HCT116 (cell line): ENCODE measurements around the gene YOD1. TPM values are rescaled to one million over a fixed set of nuclear protein-coding genes. Genes with fewer than 3 reads are reported as not detected.

ENCODE experiments used
- ATAC-seq: fragments of 200-7000 bp; cut with Tn5 transposase; 2 replicates; pipeline ENCODE4 v1.9.1; 2020; ENCODE audit warnings: mild to moderate bottlenecking, moderate library complexity
- BruUV-seq: library from RNA; stranded (reverse); fragments of 400-500 nt; replicated peaks from 2 replicates; lab custom pipeline; 2021; lab: Mats Ljungman, UMichigan
- CTCF ChIA-PET: fragments of 300-600 bp; sonication (Branson Sonifier 250); formaldehyde crosslinking; loops from one replicate; lab custom pipeline; 2021; ENCODE audit warnings: antibody characterized with exemption; lab: Charles Lee
- POLR2A ChIA-PET: fragments of 300-600, 350-600 bp; sonication (Branson Sonifier 250); formaldehyde crosslinking; loops from one replicate; lab custom pipeline; 2021; ENCODE audit warnings: antibody characterized with exemption; lab: Charles Lee
- RAD21 ChIA-PET, 2 experiments: fragments of 300-600 bp; sonication (Branson Sonifier 250); formaldehyde crosslinking; loops; one replicate each; lab custom pipeline; 2023; ENCODE audit warnings: low total read pairs in 2 of 2; ENCODE audit not compliant: uncharacterized antibody in 2 of 2, unreplicated experiment in 2 of 2, low non-redundant PET in 1 of 2; lab: Charles Lee
- DNase-seq: peaks from one replicate; pipeline ENCODE4 v3.0.0-alpha.2; 2010; ENCODE audit warnings: low read depth, low spot score
- H2AFZ ChIP-seq: fragments of 200-600 bp; shearing (Covaris generic), sonication (generic); 2 replicates; pipeline ENCODE4 v1.6.1; 2017; ENCODE audit warnings: low read depth, mixed run types, mixed read lengths, antibody characterized with exemption, low read length; ENCODE audit not compliant: poor library complexity, severe bottlenecking
- H3K27ac ChIP-seq: 2 replicates; pipeline ENCODE4 v1.5.1; 2012; ENCODE audit warnings: low read depth, low read length
- H3K27me3 ChIP-seq: fragments of 200-600 bp; sonication (generic); 2 replicates; pipeline ENCODE4 v1.6.1; 2016; ENCODE audit warnings: mixed run types, low read length, mixed read lengths; ENCODE audit not compliant: insufficient read depth
- H3K36me3 ChIP-seq, 2 experiments: fragments of 200-500 bp in 1 of 2; fragments of 200-600 bp in 1 of 2; sonication (Bioruptor generic) in 1 of 2; sonication (generic) in 1 of 2; 2 replicates each; pipeline versions ENCODE4 v1.5.1 to v1.6.1; 2014 to 2016; ENCODE audit warnings: low read length in 2 of 2, inconsistent platforms in 1 of 2, mixed read lengths in 1 of 2, mixed run types in 1 of 2; ENCODE audit not compliant: insufficient read depth in 2 of 2, control insufficient read depth in 1 of 2
- H3K4me1 ChIP-seq, 2 experiments: fragments of 200-600 bp in 1 of 2; sonication (generic) in 1 of 2; 2 replicates each; pipeline versions ENCODE4 v1.5.1 to v1.6.1; 2012 to 2017; ENCODE audit warnings: low read length in 2 of 2, inconsistent platforms in 1 of 2, mild to moderate bottlenecking in 1 of 2, mixed read lengths in 1 of 2, mixed run types in 1 of 2, moderate library complexity in 1 of 2; ENCODE audit not compliant: insufficient read depth in 2 of 2, control insufficient read depth in 1 of 2
- H3K4me2 ChIP-seq: fragments of 200-600 bp; sonication (generic); 2 replicates; pipeline ENCODE4 v1.6.1; 2017; ENCODE audit warnings: mixed run types, low read length, mixed read lengths
- H3K4me3 ChIP-seq, 2 experiments: fragments of 200-600 bp in 1 of 2; sonication (generic) in 1 of 2; replicated peaks in 1 of 2; 2 replicates each; pipeline ENCODE4 v1.5.1; 2011 to 2016; ENCODE audit warnings: low read length in 2 of 2, control low read depth in 1 of 2, low read depth in 1 of 2, mild to moderate bottlenecking in 1 of 2, mixed read lengths in 1 of 2, mixed run types in 1 of 2
- H3K79me2 ChIP-seq: fragments of 200-600 bp; sonication (generic); 2 replicates; pipeline ENCODE4 v1.6.1; 2017; ENCODE audit warnings: mild to moderate bottlenecking, mixed run types, low read length, moderate library complexity, mixed read lengths; ENCODE audit not compliant: insufficient read depth
- H3K9ac ChIP-seq: fragments of 200-600 bp; sonication (generic); 2 replicates; pipeline ENCODE4 v1.6.1; 2016; ENCODE audit warnings: low read length, mixed read lengths
- H3K9me2 ChIP-seq: fragments of 200-600 bp; sonication (generic), shearing (Covaris generic); 2 replicates; pipeline ENCODE4 v1.6.1; 2017; ENCODE audit warnings: mixed run types, mild to moderate bottlenecking, moderate library complexity; ENCODE audit not compliant: insufficient read depth
- H3K9me3 ChIP-seq, 2 experiments: fragments of 200-500 bp in 1 of 2; fragments of 200-600 bp in 1 of 2; sonication (Bioruptor generic) in 1 of 2; sonication (generic) in 1 of 2; 2 replicates each; pipeline ENCODE4 v1.6.1; 2014 to 2017; ENCODE audit warnings: low read length in 2 of 2, mixed read lengths in 2 of 2, inconsistent platforms in 1 of 2, low read depth in 1 of 2, mild to moderate bottlenecking in 1 of 2, mixed run types in 1 of 2, moderate library complexity in 1 of 2; ENCODE audit not compliant: control insufficient read depth in 1 of 2, insufficient read depth in 1 of 2
- H4K20me1 ChIP-seq: fragments of 200-600 bp; sonication (generic), shearing (Covaris generic); 2 replicates; pipeline ENCODE4 v1.6.1; 2017; ENCODE audit warnings: mixed run types, mild to moderate bottlenecking, moderate library complexity; ENCODE audit not compliant: insufficient read depth
- CTCF ChIP-seq, 3 experiments: fragments of 200-600 bp in 1 of 3; sonication (generic) in 1 of 3; IDR thresholded peaks in 2 of 3; conservative IDR thresholded peaks in 1 of 3; 2 replicates each; pipeline ENCODE4 v1.5.1; 2012 to 2017; ENCODE audit warnings: low read depth in 2 of 3, low read length in 2 of 3, antibody characterized with exemption in 1 of 3, borderline replicate concordance in 1 of 3, control low read depth in 1 of 3, mild to moderate bottlenecking in 1 of 3, mixed read lengths in 1 of 3, mixed run types in 1 of 3, moderate library complexity in 1 of 3; ENCODE audit not compliant: insufficient read depth in 1 of 3
- EZH2phosphoT487 ChIP-seq: fragments of 200-600 bp; IDR thresholded peaks from 2 replicates; pipeline ENCODE4 v1.6.1; 2018; ENCODE audit warnings: antibody characterized with exemption, borderline replicate concordance
- MAX ChIP-seq: IDR thresholded peaks from 2 replicates; pipeline ENCODE4 v1.6.1; 2012
- POLR2A ChIP-seq: IDR thresholded peaks from 2 replicates; pipeline ENCODE4 v1.7.0; 2011; ENCODE audit warnings: borderline replicate concordance; ENCODE audit not compliant: insufficient read depth, insufficient read length; ENCODE audit errors: extremely low read depth
- POLR2AphosphoS5 ChIP-seq: IDR thresholded peaks from 2 replicates; pipeline ENCODE4 v1.6.1; 2011; ENCODE audit warnings: mild to moderate bottlenecking, low read depth, low read length, moderate library complexity
- YY1 ChIP-seq: IDR thresholded peaks from 2 replicates; pipeline ENCODE4 v1.6.1; 2011; ENCODE audit warnings: low read length, low read depth, moderate library complexity, mild to moderate bottlenecking; ENCODE audit not compliant: insufficient replicate concordance; ENCODE audit errors: extremely low read depth
- intact Hi-C: fragments of 100-400 bp; cut with micrococcal nuclease; formaldehyde crosslinking; loops from 2 replicates; pipeline ENCODE4 v1.10.0; 2022
- total RNA-seq: library from RNA; stranded (reverse); gene quantifications from one replicate; pipeline ENCODE4 v1.2.1, GENCODE V29; 2021; ENCODE audit not compliant: unreplicated experiment

YOD1 gene
- total RNA-seq, 1 experiment from 2014 or later: 13.6 TPM

GRCh38 chr1:207034208-207034607 lies 16.8 kb downstream of the YOD1 start:
- no peak for DNase-seq
- POLR2A ChIA-PET: no interaction called here

More at GRCh38 chr1:207034208-207034607, 16.8 kb downstream of the YOD1 start:
- peak overlapping the region; percentile 42; the same call in 1 of the 2 replicates for H3K4me2 ChIP-seq
- no peaks in the 10 kb centered on the region for H3K9me3 ChIP-seq
- ChIA-PET CTCF (no interaction called here), RAD21 (no interaction called here)
- intact Hi-C loops: no loop called here
- H3K4me1 ChIP-seq: peaks cover 22 to 65% of the 10 kb centered on the region in 2 experiments
- H2AFZ ChIP-seq: no peak overlapping the region
- H3K79me2 ChIP-seq: peaks cover 3% of the 10 kb centered on the region; the same call in 1 of the 2 replicates
- H4K20me1 ChIP-seq: no peaks in the 10 kb centered on the region
- TF ChIP-seq MAX (no peak), POLR2AphosphoS5 (no peak), YY1 (no peak), CTCF (IDR thresholded peaks at IDR 0.05 in 2 of 3, conservative IDR thresholded peaks at IDR 0.05 in 1 of 3; ENCODE audit: borderline replicate concordance in 1 of 3, insufficient read depth in 1 of 3, low read depth in 2 of 3, low read length in 2 of 3) (no peak), POLR2A (no peak), EZH2phosphoT487 (no peak)
- ATAC-seq: no peak
- H3K4me3 ChIP-seq: no peak overlapping the region
- BruUV-seq: no TSS peak
- H3K9ac ChIP-seq: no peak overlapping the region
- H3K27me3 ChIP-seq: no peaks in the 10 kb centered on the region
- no peak overlapping the region for H3K27ac ChIP-seq
- H3K36me3 ChIP-seq: no peaks in the 10 kb centered on the region
- no peaks in the 10 kb centered on the region for H3K9me2 ChIP-seq
